Neural progenitor cell (in vitro differentiated cells): Measurements from ENCODE around the gene DTNB.

ENCODE experiments used
- EZH2phosphoT487 ChIP-seq: fragments of 200-600 bp; sonication (generic); IDR thresholded peaks from 2 replicates; pipeline ENCODE4 v1.6.1; 2017; ENCODE audit warnings: antibody characterized with exemption
- TF ChIP-seq, protein P1 (sequence below): fragments of 200-600 bp; sonication (generic); IDR thresholded peaks from 2 replicates; pipeline ENCODE4 v1.5.1; 2017; ENCODE audit warnings: antibody characterized with exemption, mild to moderate bottlenecking

- TF ChIP-seq, protein P1, sequence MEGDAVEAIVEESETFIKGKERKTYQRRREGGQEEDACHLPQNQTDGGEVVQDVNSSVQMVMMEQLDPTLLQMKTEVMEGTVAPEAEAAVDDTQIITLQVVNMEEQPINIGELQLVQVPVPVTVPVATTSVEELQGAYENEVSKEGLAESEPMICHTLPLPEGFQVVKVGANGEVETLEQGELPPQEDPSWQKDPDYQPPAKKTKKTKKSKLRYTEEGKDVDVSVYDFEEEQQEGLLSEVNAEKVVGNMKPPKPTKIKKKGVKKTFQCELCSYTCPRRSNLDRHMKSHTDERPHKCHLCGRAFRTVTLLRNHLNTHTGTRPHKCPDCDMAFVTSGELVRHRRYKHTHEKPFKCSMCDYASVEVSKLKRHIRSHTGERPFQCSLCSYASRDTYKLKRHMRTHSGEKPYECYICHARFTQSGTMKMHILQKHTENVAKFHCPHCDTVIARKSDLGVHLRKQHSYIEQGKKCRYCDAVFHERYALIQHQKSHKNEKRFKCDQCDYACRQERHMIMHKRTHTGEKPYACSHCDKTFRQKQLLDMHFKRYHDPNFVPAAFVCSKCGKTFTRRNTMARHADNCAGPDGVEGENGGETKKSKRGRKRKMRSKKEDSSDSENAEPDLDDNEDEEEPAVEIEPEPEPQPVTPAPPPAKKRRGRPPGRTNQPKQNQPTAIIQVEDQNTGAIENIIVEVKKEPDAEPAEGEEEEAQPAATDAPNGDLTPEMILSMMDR: no peak
- TF ChIP-seq EZH2phosphoT487: no peak
Measured at GRCh38 chr2:25366629-25367028, 306.7 kb downstream of the DTNB start.
